22Rv1 (cell line): ENCODE results near the gene NOXA1.

Experiments used
- CTCF ChIP-seq: fragments of 450-650 bp; IDR thresholded peaks from 2 replicates; pipeline ENCODE4 v1.5.1; 2017; ENCODE audit warnings: mild to moderate bottlenecking
- ZFX ChIP-seq: fragments of 450-650 bp; IDR thresholded peaks from 2 replicates; pipeline ENCODE4 v1.6.1; 2017; ENCODE audit warnings: antibody characterized with exemption, borderline replicate concordance

DNA sequence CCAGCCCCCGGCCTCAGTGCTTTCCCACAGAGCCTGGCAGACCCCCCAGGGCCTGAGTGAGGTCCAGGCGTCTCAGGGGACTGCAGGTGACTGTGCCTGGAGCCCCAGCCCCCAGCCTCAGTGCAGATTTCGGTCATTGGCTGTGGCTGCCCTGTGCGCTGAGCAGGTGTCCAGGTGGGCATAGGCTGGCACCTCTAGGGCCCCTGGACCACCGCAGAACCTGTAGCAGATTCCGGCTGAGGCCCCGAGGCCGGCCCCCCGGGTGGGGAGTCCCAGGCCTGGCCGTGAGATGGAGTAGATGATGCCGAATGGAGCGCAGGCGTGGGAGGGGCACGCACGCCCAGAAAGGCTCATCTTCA, 12.3 kb upstream of the NOXA1 start:
- TF ChIP-seq CTCF (no peak), ZFX (no peak)
